ENCODE results near the gene KCNK3. TPM values are rescaled to one million over a fixed set of nuclear protein-coding genes. Genes with fewer than 3 reads are reported as not detected.
"Not testable (repeated sequence)": the region's sequence is repeated elsewhere in the genome, so short reads cannot be mapped to it uniquely, and the experiment has no call there.

KCNK3 gene
- total and polyA plus RNA-seq, 11 donors: 0.61 to 12.2 (median 2.1) TPM

DNA sequence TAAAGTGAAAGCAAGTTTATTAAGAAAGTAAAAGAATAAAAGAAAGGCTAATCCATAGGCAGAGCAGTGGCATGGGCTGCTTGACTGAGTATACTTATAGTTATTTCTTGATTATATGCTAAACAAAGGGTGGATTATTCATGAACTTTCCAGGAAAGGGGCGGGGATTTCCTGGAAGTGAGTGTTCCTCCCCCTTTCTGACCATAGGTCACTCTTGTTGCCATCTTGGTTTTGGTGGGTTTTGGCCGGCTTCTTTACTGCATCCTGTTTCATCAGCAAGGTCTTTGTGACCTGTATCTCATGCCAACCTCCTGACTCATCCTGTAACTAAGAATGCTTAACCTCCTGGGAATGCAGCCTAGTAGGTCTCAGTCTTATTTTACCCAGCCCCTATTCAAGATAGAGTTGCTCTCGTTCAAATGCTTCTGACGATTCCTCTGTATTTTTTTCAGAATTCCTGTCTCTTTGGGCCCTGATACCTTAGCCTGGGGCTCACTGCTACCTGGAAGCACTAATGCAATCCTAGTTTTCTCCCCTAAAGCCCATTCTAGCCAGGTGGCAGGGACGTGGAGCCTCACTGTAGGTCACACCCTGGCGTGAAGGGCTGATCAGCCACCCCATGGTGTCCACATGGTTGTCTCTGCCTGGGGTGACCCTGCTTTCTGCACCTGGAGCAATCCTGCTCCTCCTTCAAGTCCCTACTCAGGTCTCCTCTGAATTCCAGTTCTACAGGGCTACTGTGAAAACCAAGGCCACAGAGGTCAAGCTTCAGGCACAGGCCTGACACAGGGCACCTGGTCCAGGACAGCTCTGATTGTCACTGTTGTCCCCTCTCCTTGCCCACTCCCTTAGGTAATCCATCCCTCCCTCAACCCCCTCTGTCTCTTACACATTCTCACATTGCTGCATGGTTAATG, 65.6 kb downstream of the KCNK3 start:
- peak in 1 of 2 donors; percentile 23 for TF ChIP-seq POLR2A (IDR thresholded peaks at IDR 0.05)
- TF ChIP-seq, protein P1, sequence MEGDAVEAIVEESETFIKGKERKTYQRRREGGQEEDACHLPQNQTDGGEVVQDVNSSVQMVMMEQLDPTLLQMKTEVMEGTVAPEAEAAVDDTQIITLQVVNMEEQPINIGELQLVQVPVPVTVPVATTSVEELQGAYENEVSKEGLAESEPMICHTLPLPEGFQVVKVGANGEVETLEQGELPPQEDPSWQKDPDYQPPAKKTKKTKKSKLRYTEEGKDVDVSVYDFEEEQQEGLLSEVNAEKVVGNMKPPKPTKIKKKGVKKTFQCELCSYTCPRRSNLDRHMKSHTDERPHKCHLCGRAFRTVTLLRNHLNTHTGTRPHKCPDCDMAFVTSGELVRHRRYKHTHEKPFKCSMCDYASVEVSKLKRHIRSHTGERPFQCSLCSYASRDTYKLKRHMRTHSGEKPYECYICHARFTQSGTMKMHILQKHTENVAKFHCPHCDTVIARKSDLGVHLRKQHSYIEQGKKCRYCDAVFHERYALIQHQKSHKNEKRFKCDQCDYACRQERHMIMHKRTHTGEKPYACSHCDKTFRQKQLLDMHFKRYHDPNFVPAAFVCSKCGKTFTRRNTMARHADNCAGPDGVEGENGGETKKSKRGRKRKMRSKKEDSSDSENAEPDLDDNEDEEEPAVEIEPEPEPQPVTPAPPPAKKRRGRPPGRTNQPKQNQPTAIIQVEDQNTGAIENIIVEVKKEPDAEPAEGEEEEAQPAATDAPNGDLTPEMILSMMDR (IDR thresholded peaks at IDR 0.05): no peak
- intact Hi-C loops (cut with DNase I): no loop called here
- WGBS, 4 donors: 50 to 55% (median 53%) methylated on average over 6 of the region's 6 CpGs
- no peaks in the 10 kb centered on the region for H3K36me3 ChIP-seq
- peaks cover 0 to 18% (median 11%) of the 10 kb centered on the region in 12 donors for H3K4me1 ChIP-seq
- no peaks in the 10 kb centered on the region for H3K9me3 ChIP-seq
- H3K27me3 ChIP-seq: no peaks in the 10 kb centered on the region
- peak overlapping the region in 9 of 12 donors; percentile 3 to 85 (median 56) for H3K27ac ChIP-seq
- no peak overlapping the region for H3K4me3 ChIP-seq
- ATAC-seq (peak in 3 of 4 donors; percentile 61 to 74 (median 63)), DNase-seq (peak in 2 of 5 donors; percentile 49 to 60)

DNA sequence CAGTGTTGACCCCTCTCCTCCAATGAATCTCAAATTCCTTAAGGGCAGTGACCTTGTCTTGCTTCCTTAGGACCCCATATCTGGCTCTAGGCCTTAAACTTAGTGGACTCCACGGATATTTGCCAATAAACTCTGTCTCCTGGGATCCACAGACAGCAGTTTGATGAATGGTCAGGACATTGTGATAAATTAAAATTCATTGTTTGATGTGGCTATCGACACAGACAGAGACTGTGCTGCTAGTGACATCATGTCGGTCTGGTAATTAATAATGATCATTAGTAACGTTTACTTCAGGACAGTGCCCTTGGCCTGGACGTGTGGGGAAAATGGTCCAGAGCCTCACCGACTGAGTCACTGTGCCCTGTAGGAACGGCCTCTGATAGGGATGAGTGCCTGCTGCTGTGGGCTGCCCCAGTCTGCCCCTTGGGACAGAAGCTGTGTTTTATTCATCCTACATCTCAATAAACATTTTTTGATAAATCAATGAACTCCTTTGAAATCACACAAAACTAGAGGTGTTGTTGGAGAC, 66.3 kb downstream of the KCNK3 start:
- no peak overlapping the region for H3K4me3 ChIP-seq
- no peaks in the 10 kb centered on the region for H3K27me3 ChIP-seq
- no peak for DNase-seq
- H3K9me3 ChIP-seq: no peaks in the 10 kb centered on the region
- peaks cover 0 to 25% (median 17%) of the 10 kb centered on the region in 12 donors for H3K4me1 ChIP-seq
- TF ChIP-seq, protein P1 (IDR thresholded peaks at IDR 0.05): no peak
- no peak for TF ChIP-seq POLR2A (IDR thresholded peaks at IDR 0.05)
- 87 to 94% (median 89%) methylated on average over 7 of the region's 7 CpGs for WGBS, 4 donors
- intact Hi-C loops (cut with DNase I): no loop called here
- ATAC-seq: no peak
- H3K27ac ChIP-seq: peak overlapping the region in 5 of 12 donors; percentile 8 to 85 (median 60)
- no peaks in the 10 kb centered on the region for H3K36me3 ChIP-seq

DNA sequence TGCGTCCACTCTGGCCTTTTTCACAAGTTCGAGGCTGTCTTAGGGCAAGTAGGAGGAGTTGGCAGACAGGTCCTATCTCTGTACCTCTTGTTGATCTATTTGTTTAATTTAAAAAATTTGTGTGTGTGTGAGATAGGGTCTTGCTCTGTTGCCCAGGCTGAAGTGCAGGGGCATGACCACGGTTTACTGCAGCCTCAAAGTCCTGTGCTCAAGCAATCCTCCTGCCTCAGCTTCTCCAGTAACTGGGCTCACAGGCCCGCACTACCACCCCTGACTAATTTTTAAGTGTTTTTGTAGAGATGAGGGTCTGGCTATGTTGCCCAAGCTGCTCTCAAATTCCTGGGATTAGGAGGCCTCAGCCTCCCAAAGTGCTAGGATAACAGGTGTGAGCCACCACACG, 67.3 kb downstream of the KCNK3 start:
- H3K27me3 ChIP-seq: no peaks in the 10 kb centered on the region
- no peak overlapping the region for H3K4me3 ChIP-seq
- no peak for DNase-seq
- H3K4me1 ChIP-seq: peaks cover 0 to 28% (median 18%) of the 10 kb centered on the region in 12 donors
- intact Hi-C loops (cut with DNase I): no loop called here
- no peak for TF ChIP-seq POLR2A (IDR thresholded peaks at IDR 0.05)
- TF ChIP-seq, protein P1 (IDR thresholded peaks at IDR 0.05): no peak
- WGBS, 4 donors: 93 to 98% (median 96%) methylated on average over 5 of the region's 5 CpGs
- no peak for ATAC-seq
- no peaks in the 10 kb centered on the region for H3K9me3 ChIP-seq
- no peak overlapping the region for H3K27ac ChIP-seq
- no peaks in the 10 kb centered on the region for H3K36me3 ChIP-seq

DNA sequence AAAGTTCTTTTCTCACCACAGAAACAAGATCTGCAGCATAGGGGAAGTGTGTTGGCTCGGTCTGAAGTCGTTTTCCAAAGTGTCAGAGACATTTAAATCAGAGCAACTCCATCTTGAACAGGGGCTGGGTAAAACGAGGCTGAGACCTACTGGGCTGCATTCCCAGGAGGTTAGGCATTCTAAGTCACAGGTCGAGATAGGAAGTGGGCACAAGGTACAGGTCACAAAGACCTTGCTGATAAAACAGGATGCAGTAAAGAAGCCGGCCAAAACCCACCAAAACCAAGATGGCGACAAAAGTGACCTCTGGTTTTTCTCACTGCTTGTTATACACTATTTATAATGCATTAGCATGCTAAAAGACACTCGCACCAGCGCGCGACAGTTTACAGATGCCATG, 68.5 kb downstream of the KCNK3 start:
- H3K27me3 ChIP-seq; H3K4me3 ChIP-seq; DNase-seq; intact Hi-C loops (cut with DNase I); H3K9me3 ChIP-seq; H3K27ac ChIP-seq; ATAC-seq; H3K36me3 ChIP-seq: not testable (repeated sequence)
- H3K4me1 ChIP-seq: peaks cover 3 to 39% (median 29%) of the 10 kb centered on the region in 12 donors
- WGBS, 4 donors: 70 to 81% (median 73%) methylated on average over 10 of the region's 10 CpGs
